Brain microvascular endothelial cell (primary cell): ENCODE measurements around the gene RIIAD1.
A peak's percentile ranks its signal among the peaks of the same experiment; 100 is the strongest.

Experiments used
- DNase-seq: peaks from one replicate; pipeline ENCODE4 v3.0.0-alpha.2; 2020
- H3K27ac ChIP-seq: fragments of 250-450 bp; sonication (Bioruptor Pico); 2 replicates; pipeline ENCODE4 v1.5.1; 2020; ENCODE audit warnings: mild to moderate bottlenecking, moderate library complexity
- H3K27me3 ChIP-seq: fragments of 250-450 bp; sonication (Bioruptor Pico); replicated peaks from 2 replicates; pipeline ENCODE4 v1.5.1; 2020; ENCODE audit warnings: mild to moderate bottlenecking
- H3K36me3 ChIP-seq: fragments of 250-450 bp; sonication (Bioruptor Pico); replicated peaks from 2 replicates; pipeline ENCODE4 v1.5.1; 2020; ENCODE audit warnings: mild to moderate bottlenecking
- H3K4me3 ChIP-seq: 2 replicates; pipeline ENCODE4 v1.5.1; 2011; ENCODE audit warnings: low read depth, mild to moderate bottlenecking, control low read depth, low read length, moderate library complexity
- in situ Hi-C: cut with HindIII; loops from 2 replicates; pipeline ENCODE4 v1.10.0; 2017; ENCODE audit warnings: low sequenced_read_pairs, low pct_ligation_motif_present
- TF ChIP-seq, protein P1 (sequence below): IDR thresholded peaks from 2 replicates; pipeline ENCODE4 v1.5.1; 2011; ENCODE audit warnings: low read depth, mild to moderate bottlenecking, moderate library complexity, low read length, control low read depth, inconsistent platforms; ENCODE audit errors: missing control alignments

RIIAD1 gene

DNA sequence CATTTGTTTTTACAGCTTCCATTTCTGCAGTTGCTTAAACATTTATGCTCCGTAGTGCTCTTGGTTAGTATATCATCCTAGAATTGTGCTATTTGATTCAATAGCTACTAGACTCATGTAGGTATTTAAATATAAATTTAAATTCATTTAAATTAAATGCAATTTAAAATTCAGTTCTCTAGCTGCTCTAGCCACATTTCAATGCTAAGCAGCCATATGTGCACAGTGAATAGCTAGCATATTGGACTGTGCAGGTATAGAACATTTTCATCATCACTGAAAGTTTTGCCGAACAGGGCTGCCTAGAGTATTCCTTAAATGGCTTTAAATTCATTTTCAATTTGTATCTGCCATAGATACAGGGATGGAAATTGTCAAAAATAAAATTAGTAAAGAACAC, 37.2 kb upstream of the RIIAD1 start:
- TF ChIP-seq, protein P1, sequence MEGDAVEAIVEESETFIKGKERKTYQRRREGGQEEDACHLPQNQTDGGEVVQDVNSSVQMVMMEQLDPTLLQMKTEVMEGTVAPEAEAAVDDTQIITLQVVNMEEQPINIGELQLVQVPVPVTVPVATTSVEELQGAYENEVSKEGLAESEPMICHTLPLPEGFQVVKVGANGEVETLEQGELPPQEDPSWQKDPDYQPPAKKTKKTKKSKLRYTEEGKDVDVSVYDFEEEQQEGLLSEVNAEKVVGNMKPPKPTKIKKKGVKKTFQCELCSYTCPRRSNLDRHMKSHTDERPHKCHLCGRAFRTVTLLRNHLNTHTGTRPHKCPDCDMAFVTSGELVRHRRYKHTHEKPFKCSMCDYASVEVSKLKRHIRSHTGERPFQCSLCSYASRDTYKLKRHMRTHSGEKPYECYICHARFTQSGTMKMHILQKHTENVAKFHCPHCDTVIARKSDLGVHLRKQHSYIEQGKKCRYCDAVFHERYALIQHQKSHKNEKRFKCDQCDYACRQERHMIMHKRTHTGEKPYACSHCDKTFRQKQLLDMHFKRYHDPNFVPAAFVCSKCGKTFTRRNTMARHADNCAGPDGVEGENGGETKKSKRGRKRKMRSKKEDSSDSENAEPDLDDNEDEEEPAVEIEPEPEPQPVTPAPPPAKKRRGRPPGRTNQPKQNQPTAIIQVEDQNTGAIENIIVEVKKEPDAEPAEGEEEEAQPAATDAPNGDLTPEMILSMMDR: no peak
- Histone ChIP-seq H3K27ac (no peak overlapping the region), H3K4me3 (no peak overlapping the region), H3K36me3 (no peaks in the 10 kb centered on the region), H3K27me3 (no peaks in the 10 kb centered on the region)
- in situ Hi-C loops: no loop called here
- DNase-seq: no peak

GRCh38 chr1:151686561-151686960, 34.8 kb upstream of the RIIAD1 start:
- H3K36me3 ChIP-seq: no peaks in the 10 kb centered on the region
- in situ Hi-C loops: no loop called here
- no peak overlapping the region for H3K4me3 ChIP-seq
- TF ChIP-seq, protein P1: no peak
- DNase-seq: no peak
- no peak overlapping the region for H3K27ac ChIP-seq
- no peaks in the 10 kb centered on the region for H3K27me3 ChIP-seq

GRCh38 chr1:151689494-151689893, 31.8 kb upstream of the RIIAD1 start:
- in situ Hi-C loops: no loop called here
- Histone ChIP-seq H3K27ac (no peak overlapping the region), H3K36me3 (peaks cover 7% of the 10 kb centered on the region), H3K27me3 (no peaks in the 10 kb centered on the region), H3K4me3 (no peak overlapping the region)
- TF ChIP-seq, protein P1: no peak
- DNase-seq: no peak

DNA sequence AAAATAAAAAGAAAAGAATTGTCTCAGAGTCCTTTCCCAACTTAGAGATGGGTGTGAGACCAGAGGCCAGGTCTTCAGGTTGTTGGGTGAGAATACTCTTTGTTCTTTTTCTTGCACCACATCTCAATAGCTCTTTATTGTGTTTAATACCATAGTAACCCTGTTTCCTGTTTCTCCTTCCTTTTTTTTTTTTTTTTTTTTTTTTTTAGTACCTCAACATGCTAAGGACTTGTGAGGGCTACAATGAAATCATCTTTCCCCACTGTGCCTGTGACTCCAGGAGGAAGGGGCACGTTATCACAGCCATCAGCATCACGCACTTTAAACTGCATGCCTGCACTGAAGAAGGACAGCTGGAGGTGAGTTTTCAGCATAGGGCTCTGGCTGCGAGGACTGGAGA, 29.1 kb upstream of the RIIAD1 start:
- in situ Hi-C loops: no loop called here
- TF ChIP-seq, protein P1: no peak
- Histone ChIP-seq H3K4me3 (no peak overlapping the region), H3K27me3 (no peaks in the 10 kb centered on the region), H3K36me3 (peaks cover 7% of the 10 kb centered on the region), H3K27ac (no peak overlapping the region)
- DNase-seq: no peak

DNA sequence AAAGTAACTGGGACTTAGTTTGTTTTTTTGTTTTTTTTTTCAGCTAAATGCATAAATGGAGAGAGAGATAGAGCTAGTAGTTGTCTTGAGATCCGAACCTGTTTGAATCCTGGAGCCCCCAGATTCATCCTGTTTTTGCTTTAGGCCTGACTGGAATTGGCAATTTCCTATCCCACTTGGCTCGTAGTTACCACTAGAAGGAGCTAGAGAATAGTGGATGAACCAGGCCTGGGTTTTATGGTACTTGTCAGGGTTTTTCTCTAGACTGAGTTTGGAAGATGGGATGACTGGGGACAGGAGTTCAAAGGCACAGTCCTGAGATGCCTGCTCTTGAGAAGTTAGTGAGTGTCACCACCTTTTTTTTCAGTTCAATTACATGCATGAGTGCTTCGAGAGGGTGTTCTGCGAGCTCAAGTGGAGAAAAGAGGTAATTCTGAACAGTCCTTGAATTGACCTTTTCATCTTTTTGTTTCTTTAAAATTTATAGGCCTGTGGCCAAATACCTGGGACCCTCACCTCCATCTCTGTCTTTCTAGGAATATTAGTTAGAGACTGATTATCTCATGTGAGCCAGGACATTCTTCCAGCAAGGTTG, 28.2 kb upstream of the RIIAD1 start:
- Histone ChIP-seq H3K36me3 (peaks cover 7% of the 10 kb centered on the region), H3K4me3 (no peak overlapping the region), H3K27me3 (no peaks in the 10 kb centered on the region), H3K27ac (no peak overlapping the region)
- TF ChIP-seq, protein P1: peak; percentile 82
- DNase-seq: peak; percentile 22
- in situ Hi-C loops: no loop called here

DNA sequence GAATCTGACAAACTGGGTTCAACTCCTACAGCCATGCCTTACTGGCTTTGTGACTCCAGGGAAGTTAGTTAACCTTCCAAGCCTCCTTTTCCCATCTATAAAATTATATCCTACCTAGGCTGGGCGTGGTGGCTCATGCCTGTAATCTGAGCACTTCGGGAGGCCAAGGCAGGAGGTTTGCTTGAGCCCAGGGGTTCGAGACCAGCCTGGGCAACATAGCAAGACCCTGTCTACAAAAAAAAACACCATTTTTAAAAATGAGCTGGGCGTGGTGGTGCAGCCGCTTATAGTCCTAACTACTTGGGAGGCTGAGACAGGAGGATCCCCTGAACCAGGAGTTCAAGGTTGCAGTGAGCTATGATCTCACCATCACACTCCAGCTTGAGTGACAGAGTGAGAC, 19.8 kb upstream of the RIIAD1 start:
- no peak for DNase-seq
- in situ Hi-C loops: no loop called here
- peaks cover 8% of the 10 kb centered on the region for H3K36me3 ChIP-seq

More for the DNA sequence above, 19.8 kb upstream of the RIIAD1 start:
- H3K27ac ChIP-seq: no peak overlapping the region
- TF ChIP-seq, protein P1: no peak
- H3K27me3 ChIP-seq: no peaks in the 10 kb centered on the region
- no peak overlapping the region for H3K4me3 ChIP-seq
